Hepatocyte (in vitro differentiated cells): ENCODE results near the gene TARS1. TPM values are rescaled to one million over a fixed set of nuclear protein-coding genes. Genes with fewer than 3 reads are reported as not detected.
A peak's percentile ranks its signal among the peaks of the same experiment; 100 is the strongest.

Experiments used
- DNase-seq: peaks from one replicate; pipeline ENCODE4 v3.0.0-alpha.2; 2016; ENCODE audit warnings: low spot score
- H2AFZ ChIP-seq: fragments of 200-600 bp; sonication (generic); 2 replicates; pipeline ENCODE4 v1.6.0; 2016; ENCODE audit warnings: antibody characterized with exemption, mild to moderate bottlenecking
- H3K27ac ChIP-seq: fragments of 200-600 bp; sonication (generic); 2 replicates; pipeline ENCODE4 v1.5.1; 2016; ENCODE audit warnings: mild to moderate bottlenecking
- H3K27me3 ChIP-seq: fragments of 200-600 bp; sonication (generic); 2 replicates; pipeline ENCODE4 v1.6.1; 2016
- H3K36me3 ChIP-seq: fragments of 200-600 bp; sonication (generic); replicated peaks from 2 replicates; pipeline ENCODE4 v1.5.1; 2016; ENCODE audit warnings: low read depth; ENCODE audit not compliant: insufficient read depth
- H3K4me1 ChIP-seq: fragments of 200-600 bp; sonication (generic); 2 replicates; pipeline ENCODE4 v1.5.1; 2016; ENCODE audit warnings: mild to moderate bottlenecking, moderate library complexity; ENCODE audit not compliant: insufficient read depth
- H3K4me2 ChIP-seq: fragments of 200-600 bp; sonication (generic); 2 replicates; pipeline ENCODE4 v1.6.0; 2016
- H3K4me3 ChIP-seq: fragments of 200-600 bp; sonication (generic); 2 replicates; pipeline ENCODE4 v1.5.1; 2016; ENCODE audit warnings: mild to moderate bottlenecking
- H3K79me2 ChIP-seq: fragments of 200-600 bp; sonication (generic); 2 replicates; pipeline ENCODE4 v1.6.0; 2017; ENCODE audit warnings: mild to moderate bottlenecking
- H3K9me2 ChIP-seq: fragments of 200-600 bp; sonication (generic); replicated peaks from 2 replicates; pipeline ENCODE4 v1.6.0; 2017; ENCODE audit warnings: mild to moderate bottlenecking; ENCODE audit not compliant: insufficient read depth
- H3K9me3 ChIP-seq: fragments of 200-600 bp; sonication (generic); 2 replicates; pipeline ENCODE4 v1.5.1; 2016; ENCODE audit warnings: low read depth, mild to moderate bottlenecking
- H4K20me1 ChIP-seq: fragments of 200-600 bp; sonication (generic); 2 replicates; pipeline ENCODE4 v1.6.0; 2016; ENCODE audit warnings: mild to moderate bottlenecking; ENCODE audit not compliant: insufficient read depth, poor library complexity, severe bottlenecking
- CTCF ChIP-seq: fragments of 200-600 bp; sonication (generic); IDR thresholded peaks from 2 replicates; pipeline ENCODE4 v1.5.1; 2016; ENCODE audit warnings: antibody characterized with exemption, mild to moderate bottlenecking; ENCODE audit not compliant: poor library complexity
- EZH2 ChIP-seq: fragments of 200-600 bp; sonication (generic); IDR thresholded peaks from 2 replicates; pipeline ENCODE4 v1.6.1; 2016; ENCODE audit warnings: antibody characterized with exemption, mild to moderate bottlenecking, borderline replicate concordance
- EZH2phosphoT487 ChIP-seq: fragments of 200-600 bp; sonication (generic); IDR thresholded peaks from one replicate; pipeline ENCODE4 v1.6.1; 2018; ENCODE audit warnings: antibody characterized with exemption, mild to moderate bottlenecking, low read depth, moderate library complexity; ENCODE audit not compliant: unreplicated experiment, severe bottlenecking
- WGBS: methylation state at CpG from one replicate; pipeline ENCODE4 v1.1.6; 2016; ENCODE audit warnings: low lambda C conversion rate; ENCODE audit errors: missing lambda C conversion rate; 5-methylcytosine and 5-hydroxymethylcytosine counted together
- polyA plus RNA-seq: library from polyadenylated mRNA; unstranded; fragments of >200 nt; fragmentation: Nextera tagmentation; extraction: Ambion mirVana; gene quantifications from 2 replicates; pipeline ENCODE4 v1.2.1, GENCODE V29; 2016
- total RNA-seq: library from RNA; depleted of rRNA; stranded (reverse); fragments of >200 nt; gene quantifications from 2 replicates; pipeline ENCODE4 v1.2.3, GENCODE V29; 2014

Gene TARS1
- total and polyA plus RNA-seq, 2 experiments from 2014 or later: 109 to 206 TPM

- Histone ChIP-seq H3K4me2 (no peak overlapping the region), H3K9me3 (no peaks in the 10 kb centered on the region), H3K9me2 (no peaks in the 10 kb centered on the region), H3K4me3 (no peak overlapping the region), H2AFZ (no peak overlapping the region), H3K4me1 (no peaks in the 10 kb centered on the region), H3K27ac (no peak overlapping the region), H3K27me3 (no peaks in the 10 kb centered on the region), H4K20me1 (no peaks in the 10 kb centered on the region), H3K36me3 (no peaks in the 10 kb centered on the region), H3K79me2 (no peaks in the 10 kb centered on the region)
- 48% methylated on average over 5 of the region's 5 CpGs for WGBS
- no peak for DNase-seq
- TF ChIP-seq EZH2 (no peak), CTCF (no peak), EZH2phosphoT487 (no peak)
Observed at GRCh38 chr5:33401482-33402390, 39.0 kb upstream of the TARS1 start.

GRCh38 chr5:33403187-33403586 is 37.6 kb upstream of the TARS1 start:
- DNase-seq: no peak
- 65% methylated on average over 2 of the region's 2 CpGs for WGBS
- Histone ChIP-seq H3K9me3 (no peaks in the 10 kb centered on the region), H3K4me1 (no peaks in the 10 kb centered on the region), H3K4me3 (no peak overlapping the region), H4K20me1 (no peaks in the 10 kb centered on the region), H3K79me2 (no peaks in the 10 kb centered on the region), H3K36me3 (no peaks in the 10 kb centered on the region), H3K27ac (no peak overlapping the region), H3K9me2 (no peaks in the 10 kb centered on the region), H2AFZ (no peak overlapping the region), H3K4me2 (no peak overlapping the region), H3K27me3 (no peaks in the 10 kb centered on the region)
- TF ChIP-seq EZH2phosphoT487: no peak
- no peak for TF ChIP-seq CTCF
- no peak for TF ChIP-seq EZH2

GRCh38 chr5:33408816-33409215 is 31.9 kb upstream of the TARS1 start:
- no peak for DNase-seq
- H3K4me2 ChIP-seq: no peak overlapping the region
- no peaks in the 10 kb centered on the region for H3K36me3 ChIP-seq
- no peaks in the 10 kb centered on the region for H3K9me3 ChIP-seq
- no peak overlapping the region for H3K4me3 ChIP-seq
- H3K4me1 ChIP-seq: peaks cover 11% of the 10 kb centered on the region
- no peak overlapping the region for H2AFZ ChIP-seq
- H4K20me1 ChIP-seq: no peaks in the 10 kb centered on the region
- no peaks in the 10 kb centered on the region for H3K9me2 ChIP-seq
- 86% methylated on average over 2 of the region's 2 CpGs for WGBS
- H3K79me2 ChIP-seq: no peaks in the 10 kb centered on the region
- H3K27me3 ChIP-seq: no peaks in the 10 kb centered on the region
- peak overlapping the region; percentile 14 for H3K27ac ChIP-seq
- TF ChIP-seq EZH2phosphoT487: no peak
- no peak for TF ChIP-seq EZH2
- TF ChIP-seq CTCF: no peak
